ENCODE results near the gene PPP1CB. TPM values are rescaled to one million over a fixed set of nuclear protein-coding genes. Genes with fewer than 3 reads are reported as not detected.

Gene PPP1CB
- total RNA-seq, 1 donor from 2014 or later, result 461 TPM

DNA sequence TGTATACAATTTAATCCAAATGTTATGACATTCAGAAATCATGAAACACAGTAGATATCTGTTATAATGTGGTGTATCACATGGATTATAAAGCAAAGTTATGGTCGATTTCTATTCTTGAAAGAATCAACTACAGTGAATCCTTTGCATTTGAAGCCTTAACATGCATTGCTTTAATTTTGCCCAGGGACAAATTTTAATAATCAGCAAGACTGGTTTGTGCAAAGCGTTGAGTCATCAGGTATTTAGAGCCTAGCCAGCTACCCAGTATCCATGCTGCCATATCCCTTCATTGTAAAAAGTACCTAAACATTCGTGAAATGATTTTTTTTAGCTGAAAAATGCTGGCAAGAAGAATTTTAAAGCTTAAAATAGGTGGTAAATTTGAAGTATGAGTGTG is 50.1 kb downstream of the PPP1CB start:
- H3K27ac ChIP-seq (replicated peaks), result no peak overlapping the region
- intact Hi-C loops (cut with micrococcal nuclease), result no loop called here
- peaks cover 82% of the 10 kb centered on the region for H3K36me3 ChIP-seq
- no peak for DNase-seq
- peaks cover 12% of the 10 kb centered on the region for H3K9me3 ChIP-seq (replicated peaks)
- TF ChIP-seq, protein P1, sequence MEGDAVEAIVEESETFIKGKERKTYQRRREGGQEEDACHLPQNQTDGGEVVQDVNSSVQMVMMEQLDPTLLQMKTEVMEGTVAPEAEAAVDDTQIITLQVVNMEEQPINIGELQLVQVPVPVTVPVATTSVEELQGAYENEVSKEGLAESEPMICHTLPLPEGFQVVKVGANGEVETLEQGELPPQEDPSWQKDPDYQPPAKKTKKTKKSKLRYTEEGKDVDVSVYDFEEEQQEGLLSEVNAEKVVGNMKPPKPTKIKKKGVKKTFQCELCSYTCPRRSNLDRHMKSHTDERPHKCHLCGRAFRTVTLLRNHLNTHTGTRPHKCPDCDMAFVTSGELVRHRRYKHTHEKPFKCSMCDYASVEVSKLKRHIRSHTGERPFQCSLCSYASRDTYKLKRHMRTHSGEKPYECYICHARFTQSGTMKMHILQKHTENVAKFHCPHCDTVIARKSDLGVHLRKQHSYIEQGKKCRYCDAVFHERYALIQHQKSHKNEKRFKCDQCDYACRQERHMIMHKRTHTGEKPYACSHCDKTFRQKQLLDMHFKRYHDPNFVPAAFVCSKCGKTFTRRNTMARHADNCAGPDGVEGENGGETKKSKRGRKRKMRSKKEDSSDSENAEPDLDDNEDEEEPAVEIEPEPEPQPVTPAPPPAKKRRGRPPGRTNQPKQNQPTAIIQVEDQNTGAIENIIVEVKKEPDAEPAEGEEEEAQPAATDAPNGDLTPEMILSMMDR (IDR thresholded peaks at IDR 0.05; ENCODE audit: borderline replicate concordance), result no peak
- H3K27me3 ChIP-seq (ENCODE audit: low read depth), result no peaks in the 10 kb centered on the region
- H3K4me3 ChIP-seq, result no peak overlapping the region
- peaks cover 10% of the 10 kb centered on the region for H3K4me1 ChIP-seq

DNA sequence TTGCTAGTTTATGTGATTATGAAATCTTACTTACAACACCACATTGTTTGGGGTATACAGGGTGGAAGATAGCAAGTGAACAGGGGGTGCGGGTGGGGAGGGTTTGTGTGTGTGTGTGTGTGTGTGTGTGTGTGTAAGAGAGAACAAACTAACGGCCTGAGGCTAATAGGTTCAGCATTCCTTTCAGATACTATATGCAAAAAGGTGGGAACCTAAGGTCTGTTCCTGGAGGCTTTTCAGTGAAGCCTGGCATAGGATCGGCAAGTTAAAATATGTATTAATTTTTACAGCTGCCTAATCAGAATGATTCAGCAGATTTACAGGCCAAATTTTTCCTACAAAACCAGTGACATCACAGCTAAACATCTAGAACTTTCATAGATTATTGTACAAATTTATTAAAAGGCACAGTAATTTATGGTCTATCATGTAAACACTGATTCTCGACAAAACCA is 51.4 kb downstream of the PPP1CB start:
- Histone ChIP-seq H3K27ac (replicated peaks) (peak overlapping the region; percentile 16), H3K27me3 (ENCODE audit: low read depth) (no peaks in the 10 kb centered on the region), H3K4me1 (peaks cover 5% of the 10 kb centered on the region), H3K9me3 (replicated peaks) (no peaks in the 10 kb centered on the region), H3K4me3 (no peak overlapping the region), H3K36me3 (peaks cover 75% of the 10 kb centered on the region)
- DNase-seq, result no peak
- intact Hi-C loops (cut with micrococcal nuclease), result no loop called here
- TF ChIP-seq, protein P1 (IDR thresholded peaks at IDR 0.05; ENCODE audit: borderline replicate concordance), result no peak

DNA sequence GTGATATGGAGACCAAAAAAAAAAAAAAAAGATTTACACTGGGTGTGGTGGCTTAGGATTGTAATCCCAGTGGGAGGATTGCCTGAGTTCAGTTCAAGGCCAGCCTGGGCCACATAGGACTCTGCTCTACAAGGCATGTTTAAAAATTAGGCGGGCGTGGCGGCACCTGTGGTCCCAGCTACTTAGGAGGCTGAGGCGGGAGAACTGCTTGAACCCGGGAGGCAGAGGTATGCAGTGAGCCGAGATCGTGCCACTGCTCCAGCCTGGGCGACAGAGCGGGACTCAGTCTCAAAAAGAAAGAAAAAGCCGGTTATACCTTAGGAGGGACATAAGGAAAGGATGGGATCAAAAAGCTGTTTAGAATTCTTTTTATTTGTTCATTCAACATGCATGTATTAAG is 58.3 kb downstream of the PPP1CB start:
- intact Hi-C loops (cut with micrococcal nuclease), result no loop called here
- TF ChIP-seq, protein P1 (IDR thresholded peaks at IDR 0.05; ENCODE audit: borderline replicate concordance), result no peak
- no peak for DNase-seq
- no peaks in the 10 kb centered on the region for H3K27me3 ChIP-seq (ENCODE audit: low read depth)
- H3K4me3 ChIP-seq, result peak overlapping the region; percentile 71
- H3K27ac ChIP-seq (replicated peaks), result no peak overlapping the region
- H3K4me1 ChIP-seq, result peaks cover 16% of the 10 kb centered on the region
- H3K9me3 ChIP-seq (replicated peaks), result no peaks in the 10 kb centered on the region
- H3K36me3 ChIP-seq, result peaks cover 21% of the 10 kb centered on the region

DNA sequence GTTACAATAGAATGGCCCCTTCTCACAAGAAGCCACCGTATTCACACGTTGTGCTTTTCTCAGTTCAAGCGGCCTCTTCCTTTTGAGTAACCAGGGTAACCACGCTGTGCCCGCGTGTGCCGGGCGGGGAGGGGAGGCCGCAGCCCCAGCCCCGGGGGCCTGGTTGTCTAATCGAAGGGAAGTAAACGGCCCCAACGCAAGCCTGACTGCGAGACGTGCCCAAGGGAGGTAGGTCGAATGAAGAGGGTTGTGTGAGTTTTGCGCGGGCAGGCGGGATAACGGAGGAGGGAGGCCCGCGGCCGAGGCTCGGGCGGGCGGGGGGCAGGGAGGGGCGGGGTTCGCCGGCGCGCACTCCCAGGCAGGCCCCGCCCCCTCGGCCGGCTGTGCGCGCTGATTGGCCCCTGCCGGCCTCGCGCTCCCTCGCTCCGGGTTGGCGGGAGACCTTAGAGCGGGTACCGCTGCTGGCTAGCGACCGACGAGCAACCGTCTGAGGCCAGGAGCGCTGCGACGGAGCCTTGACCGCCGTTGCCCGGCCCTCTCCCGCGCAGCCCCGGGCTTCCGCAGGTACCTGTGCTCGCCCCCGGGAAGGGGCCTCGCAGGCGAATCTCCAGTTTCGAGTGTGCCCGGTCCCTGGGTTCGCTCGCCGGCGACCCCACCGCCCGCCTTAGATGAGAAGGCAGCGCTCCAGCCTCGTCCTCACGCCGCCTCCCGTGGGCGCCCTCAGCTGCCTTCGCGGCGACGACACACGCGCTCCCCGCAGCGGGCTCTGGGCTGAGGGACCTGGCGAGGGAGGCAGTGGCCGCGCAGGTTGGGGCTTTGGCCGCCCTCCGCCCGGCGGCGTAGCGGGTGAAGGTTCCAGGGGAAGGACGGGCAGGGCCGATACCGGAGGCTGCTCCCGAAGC is 59.0 kb downstream of the PPP1CB start, which contains the start of gene SPDYA:
TSS of gene SPDYA (plus strand) at position 451 of the 902 bp plus-strand sequence. CDS start 5,181 bp downstream, outside the sequence.
- Histone ChIP-seq H3K27me3 (ENCODE audit: low read depth) (no peaks in the 10 kb centered on the region), H3K27ac (replicated peaks) (no peak within 1 kb of the TSS), H3K9me3 (replicated peaks) (no peaks in the 10 kb centered on the region), H3K4me3 (peak within 1 kb of the TSS; percentile 71), H3K36me3 (peaks cover 14% of the 10 kb centered on the region), H3K4me1 (peaks cover 16% of the 10 kb centered on the region)
- intact Hi-C loops (cut with micrococcal nuclease), result no loop called here
- peak; percentile 74 for DNase-seq
- TF ChIP-seq, protein P1 (IDR thresholded peaks at IDR 0.05; ENCODE audit: borderline replicate concordance), result no peak

DNA sequence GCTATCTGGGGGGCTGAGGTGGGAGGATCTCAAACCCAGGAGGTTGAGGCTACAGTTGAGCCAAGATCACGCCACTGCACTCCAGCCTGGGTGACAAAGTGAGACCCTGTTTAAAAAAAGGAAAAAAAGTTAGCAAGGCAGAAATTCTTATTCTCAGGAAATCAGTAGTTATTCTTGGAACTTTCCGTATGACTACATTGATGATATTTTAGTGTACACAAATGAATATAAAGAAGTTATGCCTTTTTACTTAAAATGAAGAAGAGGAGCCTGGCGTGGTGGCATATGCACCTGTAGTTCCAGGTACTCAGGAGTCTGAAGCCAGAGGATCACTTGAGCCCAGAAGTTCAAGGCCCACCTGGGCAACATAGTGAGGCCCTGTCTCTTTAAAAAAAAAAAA is 66.4 kb downstream of the PPP1CB start:
- no peaks in the 10 kb centered on the region for H3K27me3 ChIP-seq (ENCODE audit: low read depth)
- TF ChIP-seq, protein P1 (IDR thresholded peaks at IDR 0.05; ENCODE audit: borderline replicate concordance), result no peak
- no peaks in the 10 kb centered on the region for H3K9me3 ChIP-seq (replicated peaks)
- intact Hi-C loops (cut with micrococcal nuclease), result no loop called here
- H3K4me1 ChIP-seq, result peaks cover 3% of the 10 kb centered on the region
- H3K4me3 ChIP-seq, result no peak overlapping the region
- no peak for DNase-seq
- H3K36me3 ChIP-seq, result no peaks in the 10 kb centered on the region
- no peak overlapping the region for H3K27ac ChIP-seq (replicated peaks)
